Caco-2 (cell line): ENCODE data around the gene FRAS1. TPM values are rescaled to one million over a fixed set of nuclear protein-coding genes. Genes with fewer than 3 reads are reported as not detected.

Experiments used
- BruUV-seq: library from RNA; stranded (reverse); fragments of 400-500 nt; replicated peaks from 2 replicates; lab custom pipeline; 2021; lab: Mats Ljungman, UMichigan
- CTCF ChIA-PET: fragments of 300-600 bp; sonication (Branson Sonifier 250); formaldehyde crosslinking; loops from one replicate; lab custom pipeline; 2022; ENCODE audit warnings: antibody characterized with exemption; lab: Charles Lee
- POLR2A ChIA-PET: fragments of 300-600 bp; sonication (Branson Sonifier 250); formaldehyde crosslinking; loops from one replicate; lab custom pipeline; 2022; ENCODE audit warnings: antibody characterized with exemption; lab: Charles Lee
- DNase-seq, 2 experiments: peaks; one replicate each; pipeline versions ENCODE4 v3.0.0 to v3.0.0-alpha.2; 2020 to 2022
- H3K27me3 ChIP-seq: replicated peaks from 2 replicates; pipeline ENCODE4 v1.6.0; 2011; ENCODE audit warnings: low read length; ENCODE audit not compliant: control insufficient read depth, insufficient read depth
- H3K36me3 ChIP-seq: 2 replicates; pipeline ENCODE4 v1.5.1; 2011; ENCODE audit warnings: low read length; ENCODE audit not compliant: control insufficient read depth, insufficient read depth
- H3K4me1 ChIP-seq: fragments of 250-450 bp; sonication (Bioruptor Pico); 2 replicates; pipeline ENCODE4 v1.5.1; 2020; ENCODE audit warnings: mild to moderate bottlenecking
- H3K4me3 ChIP-seq: 2 replicates; pipeline ENCODE4 v1.5.1; 2011; ENCODE audit warnings: low read depth, mild to moderate bottlenecking, control low read depth, low read length
- H3K9me3 ChIP-seq: fragments of 250-450 bp; sonication (Bioruptor Pico); 2 replicates; pipeline ENCODE4 v1.5.1; 2020; ENCODE audit warnings: mild to moderate bottlenecking, moderate library complexity
- H3K27ac Mint-ChIP-seq: one replicate; pipeline ENCODE4 v1.8.0; 2022; ENCODE audit warnings: mixed read lengths; ENCODE audit not compliant: unreplicated experiment
- H3K27me3 Mint-ChIP-seq: one replicate; pipeline ENCODE4 v1.8.0; 2022; ENCODE audit warnings: mixed read lengths; ENCODE audit not compliant: insufficient read depth, unreplicated experiment
- H3K36me3 Mint-ChIP-seq: one replicate; pipeline ENCODE4 v1.8.0; 2022; ENCODE audit warnings: mild to moderate bottlenecking, mixed read lengths; ENCODE audit not compliant: insufficient read depth, unreplicated experiment
- H3K4me1 Mint-ChIP-seq: one replicate; pipeline ENCODE4 v1.8.0; 2022; ENCODE audit warnings: low read depth, mixed read lengths; ENCODE audit not compliant: unreplicated experiment
- H3K4me3 Mint-ChIP-seq: one replicate; pipeline ENCODE4 v1.8.0; 2022; ENCODE audit warnings: mild to moderate bottlenecking, moderate library complexity, mixed read lengths; ENCODE audit not compliant: unreplicated experiment
- H3K9me3 Mint-ChIP-seq: one replicate; pipeline ENCODE4 v1.8.0; 2022; ENCODE audit warnings: mixed read lengths; ENCODE audit not compliant: unreplicated experiment
- CTCF ChIP-seq, 2 experiments: fragments of 200-600 bp in 1 of 2; IDR thresholded peaks; 1 replicate in 1 of 2; 2 replicates in 1 of 2; pipeline versions ENCODE4 v1.5.1 to v1.8.0; 2011 to 2022; ENCODE audit warnings: antibody characterized with exemption in 1 of 2, control low read depth in 1 of 2, inconsistent platforms in 1 of 2, low read depth in 1 of 2, low read length in 1 of 2, mild to moderate bottlenecking in 1 of 2, moderate library complexity in 1 of 2; ENCODE audit not compliant: insufficient read depth in 1 of 2, severe bottlenecking in 1 of 2, unreplicated experiment in 1 of 2
- intact Hi-C: fragments of 100-400 bp; cut with micrococcal nuclease; formaldehyde crosslinking; loops from one replicate; pipeline ENCODE4 v1.10.0; 2022; ENCODE audit not compliant: unreplicated experiment
- total RNA-seq: library from RNA; stranded (reverse); gene quantifications from 2 replicates; pipeline ENCODE4 v1.2.3, GENCODE V29; 2022

FRAS1 gene
- total RNA-seq, 1 experiment from 2014 or later = 40.8 TPM

DNA sequence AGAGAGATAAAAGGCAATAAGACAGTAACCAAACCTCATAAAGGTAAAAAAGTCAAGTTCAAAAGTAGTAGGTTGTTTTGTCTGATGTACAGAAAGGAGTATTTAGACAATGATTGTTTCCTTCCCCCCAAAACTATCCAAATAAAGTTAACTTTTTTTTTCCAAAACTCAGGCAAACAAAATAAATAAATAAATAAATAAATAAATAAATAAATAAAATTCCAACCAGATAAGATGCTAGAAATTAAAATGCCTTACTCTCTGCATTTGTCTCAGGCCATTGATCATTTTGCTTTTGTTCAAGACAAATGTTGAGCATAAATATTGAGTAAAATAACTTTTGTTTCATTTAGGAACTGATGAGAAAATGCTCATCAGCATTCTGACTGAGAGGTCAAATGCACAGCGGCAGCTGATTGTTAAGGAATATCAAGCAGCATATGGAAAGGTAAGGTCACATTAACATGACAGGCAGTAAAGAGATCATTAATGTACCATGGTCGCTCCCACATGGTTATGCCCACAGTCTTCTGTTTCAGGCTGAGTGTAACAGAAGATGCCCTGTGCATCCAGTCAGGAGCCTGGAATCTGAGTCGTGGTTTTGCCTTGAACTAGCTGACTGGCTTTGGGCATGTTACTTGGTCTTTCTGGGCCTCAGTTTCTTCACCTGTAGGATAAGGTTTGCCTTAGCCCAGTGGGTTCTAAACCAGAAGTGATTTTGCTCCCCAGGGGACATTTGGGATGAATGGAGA lies 521.7 kb downstream of the FRAS1 start:
- no peaks in the 10 kb centered on the region for H3K9me3 Mint-ChIP-seq
- intact Hi-C loops = no loop called here
- POLR2A ChIA-PET = no interaction called here
- peaks cover 98% of the 10 kb centered on the region for H3K36me3 Mint-ChIP-seq
- Histone ChIP-seq H3K9me3 (no peaks in the 10 kb centered on the region), H3K4me3 (no peak overlapping the region), H3K4me1 (0 out of 2 replicates have a peak, but pooled peaks cover 3% of the 10 kb centered on the region), H3K27me3 (no peaks in the 10 kb centered on the region), H3K36me3 (peaks cover 4% of the 10 kb centered on the region; the same call in 1 of the 2 replicates)
- H3K4me1 Mint-ChIP-seq = peaks cover 12% of the 10 kb centered on the region
- no peak overlapping the region for H3K27ac Mint-ChIP-seq
- no peaks in the 10 kb centered on the region for H3K27me3 Mint-ChIP-seq
- DNase-seq = no peak
- no TSS peak for BruUV-seq
- CTCF ChIA-PET = no interaction called here
- H3K4me3 Mint-ChIP-seq = no peak overlapping the region
- TF ChIP-seq CTCF (IDR thresholded peaks at IDR 0.05; ENCODE audit: insufficient read depth in 1 of 2, low read depth in 1 of 2, low read length in 1 of 2, severe bottlenecking in 1 of 2, unreplicated experiment in 1 of 2) = no peak

GRCh38 chr4:78581618-78582017 lies 524.5 kb downstream of the FRAS1 start:
- no peaks in the 10 kb centered on the region for H3K9me3 ChIP-seq
- Mint-ChIP-seq H3K9me3 (no peaks in the 10 kb centered on the region), H3K27ac (no peak overlapping the region), H3K27me3 (no peaks in the 10 kb centered on the region), H3K4me1 (peaks cover 13% of the 10 kb centered on the region), H3K4me3 (no peak overlapping the region), H3K36me3 (peaks cover 96% of the 10 kb centered on the region)
- no peaks in the 10 kb centered on the region for H3K27me3 ChIP-seq
- ChIA-PET POLR2A (no interaction called here), CTCF (no interaction called here)
- no TSS peak for BruUV-seq
- no peak for TF ChIP-seq CTCF (IDR thresholded peaks at IDR 0.05; ENCODE audit: insufficient read depth in 1 of 2, low read depth in 1 of 2, low read length in 1 of 2, severe bottlenecking in 1 of 2, unreplicated experiment in 1 of 2)
- intact Hi-C loops = no loop called here
- peaks cover 9% of the 10 kb centered on the region; the same call in 1 of the 2 replicates for H3K4me1 ChIP-seq
- H3K36me3 ChIP-seq = peaks cover 4% of the 10 kb centered on the region; the same call in 1 of the 2 replicates
- H3K4me3 ChIP-seq = no peak overlapping the region
- no peak for DNase-seq

DNA sequence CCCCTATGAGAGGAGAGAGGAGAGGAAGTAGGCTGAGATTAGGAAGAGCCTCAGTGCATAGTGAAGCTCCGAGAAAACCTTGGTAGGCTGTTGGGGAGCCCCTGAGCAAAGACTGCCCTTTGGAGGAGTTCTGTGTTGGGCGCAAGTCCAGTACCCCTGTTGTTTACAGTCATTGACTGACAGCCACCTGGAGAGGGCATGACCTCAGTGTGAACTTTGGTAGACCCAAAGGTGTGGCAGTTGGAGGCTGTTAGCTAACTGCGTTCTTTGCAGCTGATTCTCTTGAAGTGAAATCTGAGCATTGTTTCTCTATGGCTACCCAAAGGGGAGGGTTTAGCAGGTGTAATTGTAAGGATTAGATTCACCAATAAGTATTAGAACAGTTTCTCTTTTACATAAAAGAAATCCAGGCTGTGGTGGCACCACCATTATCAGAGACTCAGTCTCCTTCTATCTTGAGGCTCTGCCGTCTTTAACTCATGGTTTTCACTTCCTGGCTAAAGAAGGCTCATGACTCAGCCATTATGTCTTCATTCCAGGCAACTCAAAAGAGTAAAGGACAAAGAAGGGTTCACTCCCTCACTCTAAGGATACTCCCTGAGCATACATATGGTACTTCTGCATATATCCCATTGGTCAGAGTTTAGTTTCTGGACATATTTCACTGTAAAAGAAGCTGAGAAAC lies 527.9 kb downstream of the FRAS1 start:
- Histone ChIP-seq H3K4me3 (no peak overlapping the region), H3K27me3 (no peaks in the 10 kb centered on the region), H3K9me3 (no peaks in the 10 kb centered on the region), H3K4me1 (peaks cover 7% of the 10 kb centered on the region; the same call in 1 of the 2 replicates), H3K36me3 (peaks cover 6% of the 10 kb centered on the region)
- H3K27ac Mint-ChIP-seq = peak overlapping the region; percentile 49
- CTCF ChIA-PET = no interaction called here
- POLR2A ChIA-PET = no interaction called here
- H3K4me3 Mint-ChIP-seq = no peak overlapping the region
- no TSS peak for BruUV-seq
- DNase-seq = no peak
- no peaks in the 10 kb centered on the region for H3K9me3 Mint-ChIP-seq
- intact Hi-C loops = no loop called here
- no peaks in the 10 kb centered on the region for H3K27me3 Mint-ChIP-seq
- H3K4me1 Mint-ChIP-seq = peaks cover 6% of the 10 kb centered on the region
- TF ChIP-seq CTCF (IDR thresholded peaks at IDR 0.05; ENCODE audit: insufficient read depth in 1 of 2, low read depth in 1 of 2, low read length in 1 of 2, severe bottlenecking in 1 of 2, unreplicated experiment in 1 of 2) = no peak
- H3K36me3 Mint-ChIP-seq = peaks cover 92% of the 10 kb centered on the region
